KBM-7 (cell line): Measurements from ENCODE around the gene CHRM4.
"Not testable (repeated sequence)": the region's sequence is repeated elsewhere in the genome, so short reads cannot be mapped to it uniquely, and the experiment has no call there.

ENCODE experiments used
- DNase-seq: peaks from one replicate; pipeline ENCODE4 v3.0.0-alpha.2; 2015
- in situ Hi-C: fragments of 300-500 bp; cut with MboI; formaldehyde crosslinking; loops from 2 replicates; pipeline ENCODE4 v1.14.3; 2020; ENCODE audit warnings: low sequenced_read_pairs, low pct_unique_long_range_greater_than_20kb, mixed read lengths

The CHRM4 gene

DNA sequence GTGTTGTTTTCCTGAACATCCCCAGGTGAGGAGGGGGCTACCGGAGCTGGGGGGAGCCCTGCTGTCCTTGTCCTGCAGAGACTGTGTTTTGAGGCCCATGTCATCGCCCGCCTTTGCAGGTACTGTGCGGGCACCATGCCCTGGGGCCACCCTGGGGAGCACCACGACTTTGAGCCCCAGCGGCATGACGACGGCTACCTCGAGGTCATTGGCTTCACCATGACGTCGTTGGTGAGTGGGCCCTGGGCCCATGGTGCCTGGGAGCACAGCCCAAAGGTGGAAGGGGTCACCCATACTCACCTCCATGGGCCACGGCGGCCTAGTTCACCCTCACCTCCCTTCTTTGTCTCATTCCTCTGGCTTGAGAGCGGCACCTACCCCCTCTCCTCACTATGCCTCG lies 16.8 kb downstream of the CHRM4 start:
- DNase-seq: no peak
- in situ Hi-C loops: loop anchor here (25.0 kb wide), 1 partner anchor 787 kb away; no protein-coding TSS in a partner anchor

DNA sequence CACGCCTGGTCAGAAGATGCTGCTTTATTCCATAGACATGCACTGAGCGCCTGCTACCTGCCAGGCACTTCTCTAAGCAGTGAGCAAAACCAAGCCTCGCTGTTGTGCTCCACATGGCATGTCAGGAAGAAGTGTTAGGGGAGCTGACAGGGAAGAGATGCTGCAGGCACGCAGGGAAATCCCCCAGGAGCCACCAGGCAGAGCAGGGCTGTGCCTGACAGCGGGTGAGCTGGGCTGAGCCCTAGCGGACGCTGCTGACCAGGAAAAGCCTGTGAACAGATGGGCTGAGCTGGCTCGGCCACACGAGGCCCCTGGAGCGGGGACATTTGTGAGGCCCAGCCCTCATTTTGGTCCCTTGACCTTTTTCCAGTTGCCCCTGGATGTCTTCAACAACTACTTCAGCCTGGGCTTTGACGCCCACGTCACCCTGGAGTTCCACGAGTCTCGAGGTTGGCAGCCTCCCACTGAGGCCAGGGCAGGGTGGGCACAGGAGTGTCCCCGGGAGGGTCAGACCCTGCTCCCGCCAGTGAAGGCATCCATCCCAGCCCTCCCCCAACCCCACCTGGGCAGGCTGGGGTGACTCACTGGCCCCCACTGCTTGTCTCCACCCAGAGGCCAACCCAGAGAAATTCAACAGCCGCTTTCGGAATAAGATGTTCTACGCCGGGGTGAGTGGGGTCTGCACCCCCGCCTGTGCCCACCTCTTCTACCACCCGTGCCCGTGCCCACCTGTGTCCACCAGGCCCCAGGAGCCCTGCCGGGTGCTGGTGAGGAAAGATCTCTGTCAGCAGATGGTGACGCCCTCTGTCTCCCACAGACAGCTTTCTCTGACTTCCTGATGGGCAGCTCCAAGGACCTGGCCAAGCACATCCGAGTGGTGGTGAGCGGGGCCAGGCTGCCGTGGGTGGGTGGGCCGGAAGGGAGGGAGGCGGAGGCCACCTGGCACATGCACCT lies 17.5 kb downstream of the CHRM4 start:
- DNase-seq: no peak
- in situ Hi-C loops: loop anchor here (25.0 kb wide), 1 partner anchor 788 kb away; no protein-coding TSS in a partner anchor

DNA sequence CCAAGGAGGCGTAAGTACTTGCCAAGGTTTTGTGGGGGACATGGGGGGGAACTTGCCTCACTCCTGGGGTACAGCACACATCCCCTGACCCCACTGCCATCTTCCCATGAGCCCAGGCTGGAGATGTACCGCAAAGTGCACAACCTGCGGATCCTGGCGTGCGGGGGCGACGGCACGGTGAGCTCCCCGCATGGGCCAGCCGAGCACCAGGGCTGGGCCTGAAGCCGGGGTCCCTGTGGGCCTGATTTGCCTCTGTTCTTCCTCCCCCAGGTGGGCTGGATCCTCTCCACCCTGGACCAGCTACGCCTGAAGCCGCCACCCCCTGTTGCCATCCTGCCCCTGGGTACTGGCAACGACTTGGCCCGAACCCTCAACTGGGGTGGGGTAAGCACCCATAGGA lies 19.1 kb downstream of the CHRM4 start:
- in situ Hi-C loops: loop anchor here (25.0 kb wide), 1 partner anchor 790 kb away; no protein-coding TSS in a partner anchor
- not testable (repeated sequence) for DNase-seq

DNA sequence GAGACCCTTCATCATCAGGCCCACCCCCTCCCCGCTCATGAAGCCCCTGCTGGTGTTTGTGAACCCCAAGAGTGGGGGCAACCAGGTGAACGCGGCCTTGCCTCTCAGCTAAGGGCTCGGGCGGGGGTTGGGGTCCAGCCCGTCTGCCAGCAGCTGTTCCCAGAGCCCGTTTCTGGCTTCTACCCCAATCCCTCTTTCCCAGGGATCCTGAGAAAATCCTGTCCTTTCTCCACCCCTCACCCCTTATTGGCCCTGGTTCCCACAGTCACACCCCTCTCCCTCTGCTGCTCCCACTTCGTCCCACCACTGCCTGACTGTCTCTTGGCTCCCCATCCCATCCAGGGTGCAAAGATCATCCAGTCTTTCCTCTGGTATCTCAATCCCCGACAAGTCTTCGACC lies 19.5 kb downstream of the CHRM4 start:
- in situ Hi-C loops: loop anchor here (25.0 kb wide), 1 partner anchor 790 kb away; no protein-coding TSS in a partner anchor

DNA sequence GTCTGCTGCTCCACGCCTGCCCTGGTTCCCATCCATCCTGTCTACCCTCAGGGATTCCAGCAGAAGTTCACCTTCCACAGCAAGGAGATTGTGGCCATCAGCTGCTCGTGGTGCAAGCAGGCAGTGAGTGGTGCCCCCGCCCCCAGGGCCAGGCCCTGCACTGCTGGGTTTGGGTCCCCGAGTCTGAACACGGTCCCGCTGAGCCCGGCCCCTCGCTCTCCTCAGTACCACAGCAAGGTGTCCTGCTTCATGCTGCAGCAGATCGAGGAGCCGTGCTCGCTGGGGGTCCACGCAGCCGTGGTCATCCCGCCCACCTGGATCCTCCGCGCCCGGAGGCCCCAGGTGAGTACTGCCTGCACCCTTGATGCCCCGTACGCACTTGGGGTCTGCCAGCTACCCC lies 20.3 kb downstream of the CHRM4 start:
- in situ Hi-C loops: loop anchor here (25.0 kb wide), 1 partner anchor 791 kb away; no protein-coding TSS in a partner anchor
- not testable (repeated sequence) for DNase-seq

More for the DNA sequence above, 19.5 kb downstream of the CHRM4 start:
- no peak for DNase-seq

DNA sequence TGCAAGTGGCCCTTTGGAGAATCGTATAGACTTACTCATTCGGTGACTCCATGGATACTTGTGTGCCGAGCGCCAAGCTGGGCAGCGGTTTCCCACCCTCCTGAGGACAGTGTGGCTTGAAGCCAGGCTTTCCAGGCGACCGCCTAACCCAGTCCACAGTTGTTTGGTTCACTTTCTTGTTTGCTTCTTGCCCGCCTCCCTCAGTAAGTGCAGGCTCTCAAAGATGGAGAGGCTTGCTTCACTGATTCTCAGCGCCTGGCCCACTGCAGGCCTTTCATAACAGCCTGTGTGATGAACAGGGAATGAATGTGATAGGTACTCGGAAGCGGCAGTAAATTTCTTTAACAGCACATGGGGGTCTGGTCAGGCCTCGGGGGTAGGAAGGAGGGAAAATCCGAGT lies 21.3 kb downstream of the CHRM4 start:
- in situ Hi-C loops: loop anchor here (25.0 kb wide), 1 partner anchor 792 kb away; no protein-coding TSS in a partner anchor
- no peak for DNase-seq

DNA sequence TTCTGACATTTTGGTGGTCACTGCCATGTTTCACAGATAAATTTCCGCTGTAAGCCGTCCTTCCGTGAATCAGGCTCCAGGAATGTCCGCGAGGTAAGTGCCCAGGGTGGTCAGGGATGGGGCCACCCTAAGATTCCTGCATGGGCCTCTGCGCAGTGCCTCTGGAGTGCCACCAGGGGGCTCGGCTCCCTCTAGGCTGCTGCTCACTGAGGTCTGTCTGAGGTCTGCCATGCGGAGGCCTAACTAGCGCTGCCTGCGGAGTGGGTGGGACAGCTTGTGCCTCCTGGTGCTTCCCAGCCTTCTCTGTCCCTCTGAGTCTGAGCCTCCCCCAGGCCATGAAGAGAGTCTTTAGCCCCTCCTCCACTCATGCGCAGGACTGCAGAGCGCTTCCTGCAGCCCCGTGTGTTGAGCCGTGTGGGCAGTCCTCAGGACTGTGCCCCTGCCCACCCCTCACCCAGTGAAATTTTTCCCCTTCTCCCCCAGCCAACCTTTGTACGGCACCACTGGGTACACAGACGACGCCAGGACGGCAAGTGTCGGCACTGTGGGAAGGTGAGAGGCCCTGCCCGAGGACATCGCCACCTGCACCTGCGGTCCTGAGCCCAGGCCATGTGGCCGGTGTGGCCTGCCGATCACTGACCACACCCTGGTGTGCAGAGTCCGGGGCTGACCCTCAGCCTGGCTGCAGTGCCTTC lies 22.0 kb downstream of the CHRM4 start:
- in situ Hi-C loops: loop anchor here (25.0 kb wide), 1 partner anchor 793 kb away; no protein-coding TSS in a partner anchor

DNA sequence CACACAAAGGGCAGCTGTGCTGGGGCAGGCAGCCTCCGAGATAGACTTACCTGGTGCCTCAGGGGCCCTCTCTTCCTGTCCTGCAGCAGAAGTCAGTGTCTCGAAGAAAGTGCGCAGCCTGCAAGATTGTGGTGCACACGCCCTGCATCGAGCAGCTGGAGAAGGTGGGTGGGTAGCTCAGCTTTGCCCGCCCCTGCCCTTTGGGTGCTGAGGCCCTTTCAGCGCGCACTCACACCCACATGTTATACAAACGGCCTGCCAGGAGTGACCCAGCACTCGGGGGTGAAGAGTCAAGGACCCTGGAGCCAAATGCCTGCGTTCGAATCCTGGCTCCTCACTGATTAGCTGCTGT lies 23.7 kb downstream of the CHRM4 start:
- no peak for DNase-seq
- in situ Hi-C loops: loop anchor here (25.0 kb wide), 1 partner anchor 794 kb away; no protein-coding TSS in a partner anchor

More for the DNA sequence above, 22.0 kb downstream of the CHRM4 start:
- peak; percentile 73 for DNase-seq

DNA sequence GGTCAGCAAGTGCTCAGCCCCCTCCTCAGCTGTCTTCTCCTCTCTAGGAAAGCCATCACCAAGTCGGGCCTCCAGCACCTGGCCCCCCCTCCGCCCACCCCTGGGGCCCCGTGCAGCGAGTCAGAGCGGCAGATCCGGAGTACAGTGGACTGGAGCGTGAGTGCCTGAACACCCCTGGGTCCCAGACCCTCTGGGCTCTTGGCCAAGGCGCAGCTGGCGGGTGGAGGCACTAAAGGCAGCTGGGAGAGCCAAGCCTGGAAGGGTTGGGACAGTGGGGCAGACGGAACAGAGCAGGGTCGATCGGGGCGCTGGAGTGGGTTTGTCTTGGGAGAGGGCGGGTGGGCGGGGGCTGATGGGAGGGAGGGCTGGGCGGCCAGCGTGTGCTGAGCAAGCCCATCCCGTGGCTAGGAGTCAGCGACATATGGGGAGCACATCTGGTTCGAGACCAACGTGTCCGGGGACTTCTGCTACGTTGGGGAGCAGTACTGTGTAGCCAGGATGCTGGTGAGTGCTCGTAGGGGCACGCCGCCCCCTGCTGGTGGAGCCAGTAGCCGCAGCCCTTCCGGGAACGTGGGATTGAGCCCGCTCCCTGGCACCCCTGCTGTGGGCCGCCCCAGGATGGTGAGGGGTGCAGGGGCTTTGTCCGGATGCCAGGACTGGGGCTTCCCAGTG lies 24.2 kb downstream of the CHRM4 start:
- in situ Hi-C loops: loop anchor here (25.0 kb wide), 1 partner anchor 795 kb away; no protein-coding TSS in a partner anchor
- DNase-seq: peak; percentile 69

DNA sequence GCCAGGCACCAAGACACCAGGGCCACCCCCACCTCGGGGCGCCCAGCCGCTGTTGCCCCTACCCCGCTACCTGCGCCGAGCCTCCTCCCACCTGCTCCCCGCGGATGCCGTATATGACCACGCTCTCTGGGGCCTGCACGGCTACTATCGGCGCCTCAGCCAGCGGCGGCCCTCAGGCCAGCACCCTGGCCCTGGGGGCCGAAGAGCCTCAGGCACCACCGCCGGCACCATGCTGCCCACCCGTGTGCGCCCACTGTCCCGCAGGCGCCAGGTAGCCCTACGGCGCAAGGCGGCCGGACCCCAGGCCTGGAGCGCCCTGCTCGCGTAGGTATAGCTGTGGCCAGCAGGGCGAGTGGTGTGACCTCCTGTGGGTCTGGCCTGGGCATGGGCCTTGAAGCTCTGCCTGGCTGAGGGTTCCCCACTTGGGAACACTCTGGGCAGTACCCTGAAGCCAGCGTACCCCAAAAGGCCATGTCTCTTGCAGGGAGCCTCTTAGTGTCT lies 24.9 kb downstream of the CHRM4 start:
- in situ Hi-C loops: loop anchor here (25.0 kb wide), 1 partner anchor 796 kb away; no protein-coding TSS in a partner anchor
- no peak for DNase-seq

DNA sequence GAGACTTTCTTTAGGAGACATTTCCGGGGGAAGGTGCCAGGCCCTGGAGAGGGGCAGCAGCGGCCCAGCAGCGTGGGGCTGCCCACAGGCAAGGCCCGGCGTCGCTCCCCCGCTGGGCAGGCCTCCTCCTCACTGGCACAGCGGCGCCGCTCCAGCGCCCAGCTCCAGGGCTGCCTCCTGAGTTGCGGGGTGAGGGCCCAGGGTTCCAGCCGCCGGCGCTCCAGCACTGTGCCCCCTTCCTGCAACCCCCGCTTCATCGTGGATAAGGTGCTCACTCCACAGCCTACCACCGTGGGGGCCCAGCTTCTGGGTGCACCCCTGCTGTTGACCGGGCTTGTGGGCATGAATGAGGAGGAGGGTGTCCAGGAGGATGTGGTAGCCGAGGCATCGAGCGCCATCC lies 25.3 kb downstream of the CHRM4 start:
- in situ Hi-C loops: loop anchor here (25.0 kb wide), 1 partner anchor 796 kb away; no protein-coding TSS in a partner anchor

DNA sequence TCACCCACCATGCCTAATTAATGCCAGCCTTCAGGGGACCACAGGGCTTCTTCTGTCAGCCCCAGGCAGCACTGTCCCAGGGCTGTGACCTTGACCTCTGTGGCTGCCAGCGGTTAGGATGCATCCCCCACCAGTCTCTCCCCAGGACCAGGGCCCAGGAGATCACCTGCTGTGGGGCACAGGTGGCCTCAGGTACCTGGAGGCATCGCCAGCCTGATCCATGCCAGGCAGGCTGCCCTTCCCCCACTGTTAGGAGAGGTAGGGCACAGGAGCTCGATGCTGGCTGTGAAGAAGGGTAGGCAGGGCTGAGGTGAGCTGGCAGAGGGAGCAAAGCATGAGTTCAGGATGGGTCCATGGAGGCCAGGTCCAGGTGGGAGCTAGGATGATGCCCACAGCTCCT lies 26.8 kb downstream of the CHRM4 start:
- in situ Hi-C loops: loop anchor here (25.0 kb wide), 1 partner anchor 798 kb away; no protein-coding TSS in a partner anchor
- DNase-seq: no peak

More for the DNA sequence above, 25.3 kb downstream of the CHRM4 start:
- DNase-seq: no peak

DNA sequence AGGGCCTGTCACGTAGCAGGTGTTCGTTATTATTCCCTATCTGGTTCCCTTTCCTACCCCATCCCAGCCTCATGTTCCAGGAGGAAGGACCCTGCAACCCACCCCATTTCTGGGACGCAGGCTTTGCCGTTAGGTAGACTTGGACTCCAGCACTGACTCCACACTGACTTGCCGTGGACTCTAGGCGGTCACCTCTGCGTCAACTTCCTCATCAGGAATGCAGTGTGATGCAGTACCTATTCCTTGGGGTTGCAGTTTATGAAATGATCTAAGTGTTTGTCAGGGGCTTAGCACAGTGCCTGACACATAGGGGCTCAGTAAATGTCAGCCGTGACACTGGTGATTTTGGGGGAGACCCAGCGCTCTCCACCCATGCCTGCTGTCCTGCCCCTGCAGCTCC lies 27.5 kb downstream of the CHRM4 start:
- in situ Hi-C loops: loop anchor here (25.0 kb wide), 1 partner anchor 798 kb away; no protein-coding TSS in a partner anchor
- DNase-seq: no peak

DNA sequence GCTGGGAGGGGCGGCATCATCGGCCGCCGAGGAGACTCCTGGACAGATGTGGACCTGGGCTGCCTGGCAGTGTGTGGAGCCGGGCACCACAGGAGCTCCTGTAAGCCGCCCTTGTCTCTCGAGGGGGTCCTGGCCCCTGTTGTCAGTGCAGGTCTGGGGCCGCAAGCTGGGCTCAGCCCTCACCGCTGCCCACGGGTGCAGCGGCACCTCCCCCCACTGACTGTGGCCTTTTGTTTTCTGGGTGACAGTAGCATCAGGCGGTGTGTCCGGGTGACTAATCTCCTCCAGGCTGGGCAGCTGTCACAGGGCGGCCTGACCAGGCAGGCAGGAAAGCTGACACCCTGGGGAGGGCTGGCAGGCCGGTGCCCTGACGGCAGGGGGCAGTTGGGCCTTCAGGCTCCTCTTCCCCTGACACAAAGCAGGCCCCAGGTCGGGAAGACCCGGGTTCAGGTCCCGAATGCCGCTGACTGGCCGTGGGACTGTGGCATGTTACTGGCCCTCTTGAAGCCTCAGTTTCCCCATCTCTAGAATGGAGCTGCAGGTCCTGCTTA lies 28.0 kb downstream of the CHRM4 start:
- DNase-seq: no peak

DNA sequence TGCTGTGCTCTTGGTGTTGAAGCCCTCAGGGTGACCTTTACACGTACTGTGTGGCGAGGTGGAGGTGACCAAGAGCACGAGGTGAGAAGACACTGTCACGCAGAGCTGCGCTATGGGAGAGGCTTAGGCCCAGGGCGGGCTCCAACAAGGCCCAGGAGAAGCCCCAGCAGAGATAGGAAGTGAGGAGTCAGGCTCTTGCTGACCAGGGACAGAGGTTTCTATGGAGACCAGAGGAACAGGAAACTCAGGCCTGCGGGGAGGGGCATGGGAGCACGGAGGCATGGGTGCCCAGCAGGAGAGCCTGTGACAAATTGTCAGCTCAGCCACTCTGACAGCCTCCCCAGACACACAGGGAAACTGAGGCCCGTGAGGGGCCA lies 28.6 kb downstream of the CHRM4 start:
- in situ Hi-C loops: loop anchor here (25.0 kb wide), 1 partner anchor 799 kb away; no protein-coding TSS in a partner anchor
- DNase-seq: no peak

More for the DNA sequence above, 28.0 kb downstream of the CHRM4 start:
- in situ Hi-C loops: loop anchor here (25.0 kb wide), 1 partner anchor 799 kb away; no protein-coding TSS in a partner anchor

DNA sequence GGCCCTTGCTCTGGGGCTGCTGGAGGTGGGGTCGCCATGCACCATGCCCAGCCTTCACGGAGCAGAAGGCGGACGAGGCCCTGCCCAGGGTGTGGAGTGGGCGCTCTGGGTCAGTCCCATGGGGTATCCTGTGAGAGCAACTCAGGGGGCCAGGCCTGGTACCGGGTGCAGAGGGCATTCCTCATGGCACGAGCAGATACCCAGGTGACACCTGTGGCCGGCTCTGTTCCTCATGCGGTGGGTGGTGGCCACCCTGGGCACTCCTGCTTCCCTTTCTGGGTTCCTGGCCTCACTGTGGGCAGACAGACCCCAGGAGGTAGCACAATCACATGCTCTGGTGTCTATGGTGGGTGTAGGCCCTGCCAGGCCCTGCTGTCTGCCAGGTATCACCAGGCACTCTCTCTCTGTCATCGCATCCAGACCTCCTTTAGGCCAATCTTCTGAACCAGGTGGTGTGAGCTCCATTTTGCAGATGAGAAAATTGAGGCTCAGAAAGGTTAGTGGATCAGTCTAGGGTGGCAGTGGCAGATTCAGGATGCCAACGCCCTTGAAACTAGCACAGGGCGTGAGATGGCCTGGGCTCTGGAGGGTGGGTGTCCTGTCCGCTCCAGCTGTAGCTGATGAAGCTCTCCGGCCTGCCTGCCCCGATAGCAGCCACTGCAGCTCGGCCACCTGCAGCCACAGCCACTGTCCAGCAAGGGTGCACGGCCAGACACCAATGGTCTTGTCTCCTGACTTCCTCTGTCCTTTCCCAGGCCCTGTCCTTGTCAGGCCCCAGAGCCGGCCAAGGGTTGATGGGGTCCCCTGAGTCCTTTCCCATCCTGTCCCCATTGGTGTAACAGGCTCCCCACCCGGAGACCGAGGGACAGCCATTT lies 29.2 kb downstream of the CHRM4 start:
- in situ Hi-C loops: loop anchor here (25.0 kb wide), 1 partner anchor 800 kb away; no protein-coding TSS in a partner anchor

More for the DNA sequence above, 29.2 kb downstream of the CHRM4 start:
- no peak for DNase-seq
